GM03348 (cell line): ENCODE data around the gene KLHL25.

Source experiments
- DNase-seq: peaks from one replicate; pipeline ENCODE4 v3.0.0; 2012; ENCODE audit warnings: low spot score

KLHL25 gene

GRCh38 chr15:85777250-85778106 is 17.2 kb downstream of the KLHL25 start:
- no peak for DNase-seq

- DNase-seq: no peak
Measured at GRCh38 chr15:85773970-85774369, 20.8 kb downstream of the KLHL25 start.

GRCh38 chr15:85773249-85773648 is 21.5 kb downstream of the KLHL25 start:
- no peak for DNase-seq

- no peak for DNase-seq
Measured at GRCh38 chr15:85772668-85773067, 22.1 kb downstream of the KLHL25 start.

- peak; percentile 81 for DNase-seq
Measured at GRCh38 chr15:85771781-85772445, 22.8 kb downstream of the KLHL25 start.

GRCh38 chr15:85771271-85771670 is 23.5 kb downstream of the KLHL25 start:
- no peak for DNase-seq

GRCh38 chr15:85770096-85771041 is 24.4 kb downstream of the KLHL25 start:
- no peak for DNase-seq

GRCh38 chr15:85769182-85769900 is 25.4 kb downstream of the KLHL25 start:
- DNase-seq: no peak

- no peak for DNase-seq
Measured at GRCh38 chr15:85768595-85769168, 26.0 kb downstream of the KLHL25 start.

- no peak for DNase-seq
Measured at GRCh38 chr15:85767785-85768529, 26.8 kb downstream of the KLHL25 start.

GRCh38 chr15:85766001-85766831 is 28.5 kb downstream of the KLHL25 start:
- no peak for DNase-seq

- DNase-seq: peak; percentile 83
Measured at GRCh38 chr15:85764649-85765277, 30.0 kb downstream of the KLHL25 start.

- DNase-seq: no peak
Measured at GRCh38 chr15:85763673-85764633, 30.8 kb downstream of the KLHL25 start.

GRCh38 chr15:85763157-85763556 is 31.6 kb downstream of the KLHL25 start:
- DNase-seq: no peak

- no peak for DNase-seq
Measured at GRCh38 chr15:85762756-85763127, 32.0 kb downstream of the KLHL25 start.

- DNase-seq: no peak
Measured at GRCh38 chr15:85762039-85762755, 32.5 kb downstream of the KLHL25 start.

GRCh38 chr15:85761635-85762034 is 33.1 kb downstream of the KLHL25 start:
- DNase-seq: no peak
